Transverse colon (tissue), 4 donors: ENCODE measurements around the gene OR8B8. TPM values are rescaled to one million over a fixed set of nuclear protein-coding genes. Genes with fewer than 3 reads are reported as not detected.
A peak's percentile ranks its signal among the peaks of the same experiment; 100 is the strongest.
"Not testable (repeated sequence)": the region's sequence is repeated elsewhere in the genome, so short reads cannot be mapped to it uniquely, and the experiment has no call there.

ENCODE experiments used
- DNase-seq: peaks from one replicate; pipeline ENCODE4 v3.0.0-alpha.2; 2019
- H3K27ac ChIP-seq, 4 donors: fragments of 200-600 bp; sonication (generic); 2 replicates each; pipeline ENCODE4 v1.5.1; 2016 to 2018; ENCODE audit warnings: inconsistent platforms in 4 of 4
- H3K27me3 ChIP-seq: fragments of 200-600 bp; sonication (generic); 2 replicates; pipeline ENCODE4 v1.5.1; 2017; ENCODE audit warnings: inconsistent platforms
- H3K36me3 ChIP-seq, 4 donors: fragments of 200-600 bp; sonication (generic); 2 replicates each; pipeline ENCODE4 v1.5.1; 2017 to 2019; ENCODE audit warnings: inconsistent platforms in 4 of 4
- H3K4me1 ChIP-seq, 4 donors: fragments of 200-600 bp; sonication (generic); 2 replicates each; pipeline ENCODE4 v1.5.1; 2017 to 2020; ENCODE audit warnings: inconsistent platforms in 4 of 4
- H3K4me3 ChIP-seq, 4 donors: fragments of 200-600 bp; sonication (generic); 1 replicate in 1 of 4; 2 replicates in 3 of 4; pipeline versions ENCODE4 v1.5.1 to v1.6.1; 2017 to 2019; ENCODE audit warnings: inconsistent platforms in 4 of 4
- H3K9me3 ChIP-seq, 2 donors: fragments of 200-600 bp; sonication (generic); 2 replicates each; pipeline ENCODE4 v1.5.1; 2017 to 2019; ENCODE audit warnings: inconsistent platforms in 2 of 2
- CTCF ChIP-seq, 5 experiments: fragments of 200-600 bp in 3 of 5; fragments of 450-650 bp in 2 of 5; sonication (generic) in 3 of 5; IDR thresholded peaks; 1 replicate in 2 of 5; 2 replicates in 3 of 5; pipeline ENCODE4 v1.5.1; 2016 to 2017; ENCODE audit warnings: antibody characterized with exemption in 5 of 5, inconsistent platforms in 3 of 5, mild to moderate bottlenecking in 2 of 5, moderate library complexity in 1 of 5
- EP300 ChIP-seq: sonication (generic); formaldehyde crosslinking; IDR thresholded peaks from one replicate; pipeline ENCODE4 v1.6.1; 2017; ENCODE audit warnings: antibody characterized with exemption, low read depth
- POLR2A ChIP-seq: fragments of 450-650 bp; IDR thresholded peaks from one replicate; pipeline ENCODE4 v1.6.1; 2016; ENCODE audit warnings: antibody characterized with exemption, mild to moderate bottlenecking, moderate library complexity
- POLR2AphosphoS5 ChIP-seq, 3 donors: sonication (generic); formaldehyde crosslinking; IDR thresholded peaks; one replicate each; pipeline ENCODE4 v1.6.1; 2016; ENCODE audit warnings: antibody characterized with exemption in 3 of 3
- WGBS, 2 donors: methylation state at CpG; one replicate each; pipeline ENCODE4 v1.1.5; 2018; ENCODE audit warnings: low coverage in 1 of 2; 5-methylcytosine and 5-hydroxymethylcytosine counted together
- in situ Hi-C, 4 donors: fragments of 200-750 bp; cut with MboI; loops; one replicate each; pipeline versions ENCODE4 v1.15.0 to v1.15.1; 2017; ENCODE audit warnings: low sequenced_read_pairs in 3 of 4, low pct_ligation_motif_present in 1 of 4, low pct_unique_long_range_greater_than_20kb in 1 of 4
- intact Hi-C: fragments of 100-400 bp; cut with DNase I; formaldehyde crosslinking; loops from one replicate; pipeline ENCODE4 v1.15.1; 2023; ENCODE audit warnings: low total_unique reads
- total RNA-seq, 4 donors: library from RNA; depleted of rRNA; stranded (reverse); fragments of >200 nt; gene quantifications; one replicate each; pipeline ENCODE4 v1.1.0, GENCODE V29; 2016

OR8B8 gene
- total RNA-seq, 4 donors from 2014 or later: not detected

GRCh38 chr11:124415356-124415923, 30.1 kb downstream of the OR8B8 start:
- intact Hi-C loops: no loop called here

GRCh38 chr11:124409906-124410305, 35.6 kb downstream of the OR8B8 start:
- Histone ChIP-seq H3K27ac (no peak overlapping the region), H3K4me3 (no peak overlapping the region), H3K9me3 (no peaks in the 10 kb centered on the region), H3K36me3 (no peaks in the 10 kb centered on the region), H3K4me1 (no peaks in the 10 kb centered on the region), H3K27me3 (peaks cover 18% of the 10 kb centered on the region)
- TF ChIP-seq CTCF (IDR thresholded peaks at IDR 0.05) (no peak), POLR2A (no peak), POLR2AphosphoS5 (IDR thresholded peaks at IDR 0.05) (no peak), EP300 (no peak)
- WGBS, 2 donors: 73 to 86% methylated on average over 2 to 7 of the region's 7 CpGs
- intact Hi-C loops (no loop called here), in situ Hi-C loops (loop anchor here in 3 of 4 donors (10.0 to 25.0 kb wide), 4 partner anchors 165 to 452 kb away; partner anchors contain the start of gene ROBO3 (in 1 of the 3))
- DNase-seq: no peak

More at GRCh38 chr11:124415356-124415923, 30.1 kb downstream of the OR8B8 start:
- H3K4me1 ChIP-seq: no peaks in the 10 kb centered on the region
- H3K4me3 ChIP-seq: no peak overlapping the region
- TF ChIP-seq POLR2A (no peak), CTCF (IDR thresholded peaks at IDR 0.05) (peak; percentile 34 to 77 (median 56))
- H3K36me3 ChIP-seq: no peaks in the 10 kb centered on the region
- H3K9me3 ChIP-seq: no peaks in the 10 kb centered on the region
- peaks cover 17% of the 10 kb centered on the region for H3K27me3 ChIP-seq
- 9 to 14% methylated on average over 5 of the region's 5 CpGs for WGBS, 2 donors
- H3K27ac ChIP-seq: no peak overlapping the region
- in situ Hi-C loops: loop anchor here (5.0 to 25.0 kb wide), 5 partner anchors 159 to 447 kb away; partner anchors contain the start of gene ROBO3 (in 1 of the 4)
- no peak for DNase-seq

GRCh38 chr11:124405581-124405980, 39.9 kb downstream of the OR8B8 start:
- Histone ChIP-seq H3K4me1 (no peaks in the 10 kb centered on the region), H3K36me3 (no peaks in the 10 kb centered on the region), H3K27me3 (peaks cover 10% of the 10 kb centered on the region), H3K27ac (no peak overlapping the region), H3K9me3 (no peaks in the 10 kb centered on the region), H3K4me3 (no peak overlapping the region)
- WGBS, 2 donors: 33 to 45% methylated on average over 2 of the region's 2 CpGs
- intact Hi-C loops (no loop called here), in situ Hi-C loops (loop anchor here in 2 of 4 donors (25.0 kb wide), 2 partner anchors 432 to 457 kb away; partner anchors contain the start of gene ROBO3 (in 1 of the 2))
- TF ChIP-seq CTCF (IDR thresholded peaks at IDR 0.05): no peak
- DNase-seq: no peak

- H3K9me3 ChIP-seq, H3K4me1 ChIP-seq, H3K27ac ChIP-seq, DNase-seq, intact Hi-C loops, H3K4me3 ChIP-seq, H3K27me3 ChIP-seq, H3K36me3 ChIP-seq: not testable (repeated sequence)
- in situ Hi-C loops: loop anchor here in 2 of 4 donors (25.0 kb wide), 2 partner anchors 434 to 459 kb away; partner anchors contain the start of gene ROBO3 (in 1 of the 2)
- 91% methylated on average over 15 of the region's 27 CpGs; no CpG with 5 or more reads in 1 of the 2 donors for WGBS, 2 donors
These were observed 42.3 kb downstream of the OR8B8 start for GRCh38 chr11:124403186-124403585.
